Epidermal melanocyte (primary cell): ENCODE results near the gene SLC5A2.
"Not testable (repeated sequence)": the region's sequence is repeated elsewhere in the genome, so short reads cannot be mapped to it uniquely, and the experiment has no call there.

Experiments
- DNase-seq: peaks from one replicate; pipeline ENCODE4 v3.0.0; 2011; ENCODE audit warnings: low spot score; ENCODE audit not compliant: insufficient read length

SLC5A2 gene

DNA sequence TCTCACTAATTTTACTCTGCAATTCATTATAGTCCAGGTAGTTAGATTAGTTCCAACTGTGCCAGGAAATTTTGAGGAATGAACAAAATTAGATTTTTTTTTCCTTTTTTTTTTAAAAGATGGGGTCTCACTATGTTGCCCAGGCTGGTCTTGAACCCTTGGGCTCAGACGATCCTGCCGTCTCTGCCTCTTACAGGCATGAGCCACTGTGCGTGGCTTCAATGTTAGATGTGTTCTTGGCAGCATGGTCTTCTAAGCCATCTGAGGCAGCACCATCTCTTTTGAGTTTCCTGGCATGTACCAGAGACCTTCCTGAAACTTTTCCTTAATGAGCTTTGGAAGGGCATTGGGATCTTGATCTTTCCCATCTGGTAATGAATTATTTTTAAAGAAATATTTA lies 42.2 kb downstream of the SLC5A2 start:
- DNase-seq: no peak

DNA sequence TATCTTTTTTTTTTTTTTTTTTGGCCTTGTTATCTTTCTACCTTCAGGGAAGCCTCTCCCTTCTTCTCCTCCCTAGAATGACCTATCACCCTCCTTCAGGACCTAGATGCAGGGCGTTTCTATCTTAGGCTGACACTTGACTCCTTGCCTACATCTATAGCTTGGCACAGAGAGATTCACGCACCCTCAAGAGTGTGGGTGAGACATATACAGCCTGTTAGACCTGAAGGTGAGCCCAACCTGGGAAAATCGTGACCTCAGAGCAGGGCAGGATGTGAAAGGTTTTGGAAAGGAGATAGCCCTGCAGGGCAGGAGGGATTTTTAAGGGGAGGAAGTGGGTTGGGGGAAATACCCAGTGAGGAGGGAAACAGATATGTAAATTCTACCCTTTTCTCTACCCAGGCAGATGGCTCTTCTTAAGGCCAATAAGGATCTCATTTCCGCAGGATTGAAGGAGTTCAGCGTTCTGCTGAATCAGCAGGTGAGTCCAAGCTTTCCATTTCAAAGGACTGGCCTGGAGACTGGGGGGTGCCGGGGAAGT lies 44.9 kb downstream of the SLC5A2 start, which contains the start of gene AHSP:
TSS of gene AHSP (plus strand) at position 167 of the 541 bp plus-strand sequence. CDS start at position 407, 240 bp downstream.
- DNase-seq: no peak

DNA sequence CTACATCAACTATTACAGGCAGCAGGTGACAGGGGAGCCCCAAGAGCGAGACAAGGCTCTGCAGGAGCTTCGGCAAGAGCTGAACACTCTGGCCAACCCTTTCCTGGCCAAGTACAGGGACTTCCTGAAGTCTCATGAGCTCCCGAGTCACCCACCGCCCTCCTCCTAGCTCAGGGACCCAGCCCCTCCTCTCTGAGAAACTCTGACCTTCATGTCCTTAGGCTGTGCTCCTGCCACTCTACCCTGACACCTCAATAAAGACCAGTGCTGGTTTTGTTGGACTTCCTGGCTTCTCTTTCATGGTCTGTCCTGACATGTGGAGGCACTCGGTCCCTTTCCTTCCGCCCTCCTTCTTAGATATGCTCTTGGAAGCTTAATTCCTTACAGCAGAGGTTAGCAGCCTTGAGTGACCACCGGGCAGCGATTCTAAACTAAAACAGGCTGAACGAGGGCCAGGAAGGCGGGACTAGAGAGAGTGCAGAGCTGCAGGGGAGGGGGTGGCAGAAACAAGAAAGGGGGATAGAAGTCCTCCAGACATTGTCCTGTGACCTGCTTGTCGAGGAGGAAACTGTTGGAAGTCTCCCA lies 45.7 kb downstream of the SLC5A2 start:
- DNase-seq: no peak

DNA sequence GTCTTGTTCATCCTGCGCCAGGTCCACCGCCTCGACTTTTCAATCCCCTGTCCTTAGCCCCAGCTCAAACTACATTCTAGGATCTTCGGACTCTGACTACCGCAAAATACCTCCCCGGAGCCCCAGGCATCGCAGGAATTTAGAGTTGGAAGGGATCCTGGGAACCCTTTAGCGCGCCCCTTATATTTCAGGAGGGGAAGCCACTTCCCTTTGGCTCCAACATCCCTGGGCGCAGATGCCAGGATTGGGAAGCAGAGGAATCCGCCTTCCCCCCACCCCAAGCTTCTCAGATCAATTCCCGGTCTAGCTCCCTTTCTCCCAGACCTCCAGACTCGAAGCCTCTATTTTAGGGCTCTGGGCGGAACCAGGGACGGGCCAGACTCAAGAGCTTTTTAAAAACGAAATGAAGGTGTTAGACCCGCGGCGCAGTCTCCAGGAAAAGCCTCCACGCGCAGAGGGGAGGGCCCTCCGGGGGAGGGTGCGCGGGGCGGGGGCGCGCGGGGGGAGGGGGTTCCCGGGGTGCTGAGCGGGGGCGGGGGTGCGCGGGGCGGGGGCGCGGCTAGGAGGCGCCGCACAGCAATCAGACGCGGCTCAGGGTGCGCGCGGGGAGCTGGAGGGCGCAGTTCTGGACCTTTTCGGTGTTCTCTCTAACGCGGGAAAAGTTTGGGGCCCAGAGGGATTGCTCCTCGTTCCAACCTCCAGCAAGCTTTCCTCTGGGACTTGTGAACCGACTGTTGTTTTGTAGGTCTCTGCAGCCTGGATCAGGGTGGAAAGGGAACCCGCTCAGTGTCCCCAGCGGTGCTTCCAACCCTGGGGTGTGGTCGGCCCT lies 46.4 kb downstream of the SLC5A2 start:
- DNase-seq: peak; percentile 25

DNA sequence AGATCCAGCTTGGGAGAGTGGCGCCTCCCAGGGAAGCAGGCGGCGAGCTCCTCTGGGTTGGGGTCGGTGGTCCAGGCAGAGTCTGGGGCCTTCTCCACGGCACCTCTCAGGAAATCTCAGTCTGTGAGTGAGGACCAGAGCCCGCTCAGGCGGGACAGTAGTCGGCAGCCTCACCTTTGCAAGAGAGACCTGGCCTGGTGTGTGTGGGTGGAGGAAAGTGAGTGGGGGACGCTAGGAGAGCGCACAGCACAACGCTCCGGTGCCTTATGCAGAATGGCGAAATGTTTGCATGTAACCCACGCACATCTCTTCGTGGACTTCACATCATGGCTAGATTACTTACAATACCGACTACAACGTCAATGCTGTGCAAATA lies 47.0 kb downstream of the SLC5A2 start:
- DNase-seq: no peak

DNA sequence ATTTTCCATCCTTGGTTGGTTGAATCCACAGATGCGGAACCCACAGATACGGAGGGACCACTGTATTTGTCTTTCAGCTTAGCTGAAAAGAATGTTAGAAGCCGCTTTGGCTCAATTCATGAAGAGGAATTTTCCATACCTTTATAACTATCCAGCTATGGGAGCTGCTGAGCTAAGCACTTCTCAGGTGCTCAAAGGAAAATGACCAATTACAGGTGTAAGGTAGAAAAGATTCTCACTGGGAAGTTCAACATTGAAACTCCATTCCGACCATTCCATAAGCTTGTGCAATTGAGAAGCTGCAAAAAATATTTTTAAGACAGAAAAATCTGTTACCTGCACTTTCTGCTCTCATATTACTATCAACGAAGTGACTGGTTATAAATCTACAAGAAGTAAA lies 47.5 kb downstream of the SLC5A2 start:
- no peak for DNase-seq

DNA sequence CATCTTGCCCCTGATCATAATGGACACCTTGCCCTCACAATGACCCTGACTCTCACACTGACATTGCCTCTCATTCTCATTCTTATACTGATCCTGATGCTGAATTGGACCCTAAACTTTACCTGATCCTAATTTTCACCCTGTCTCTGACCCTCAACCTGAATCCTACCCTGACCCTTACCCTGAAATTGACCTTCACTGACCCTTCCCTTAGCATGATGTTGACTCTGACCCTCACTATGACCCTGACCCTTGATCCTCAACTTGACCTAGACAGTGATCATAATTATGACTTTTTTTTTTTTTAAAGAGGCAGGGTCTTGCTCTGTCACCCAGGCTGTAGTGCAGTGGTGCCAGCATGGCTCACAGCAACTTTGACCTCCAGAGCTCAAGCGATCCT lies 48.2 kb downstream of the SLC5A2 start:
- DNase-seq: no peak

DNA sequence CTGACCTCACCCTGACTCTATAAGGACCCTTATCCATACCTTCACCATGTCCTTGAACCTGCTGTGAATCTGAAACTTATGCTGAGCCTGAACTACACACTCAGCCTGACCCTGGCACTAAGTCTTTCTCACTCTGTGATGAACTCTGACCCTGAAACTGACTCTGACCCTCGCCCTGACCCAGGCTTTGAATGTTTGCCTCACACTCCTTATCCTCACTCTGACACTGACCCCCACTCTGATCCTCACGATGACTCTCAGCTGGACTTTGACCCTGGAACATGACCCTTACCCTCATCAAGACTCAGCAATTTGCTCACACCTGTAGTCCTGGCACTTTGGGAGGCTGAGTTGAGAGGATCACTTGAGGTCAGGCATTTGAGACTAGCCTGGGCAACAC lies 49.2 kb downstream of the SLC5A2 start:
- no peak for DNase-seq

DNA sequence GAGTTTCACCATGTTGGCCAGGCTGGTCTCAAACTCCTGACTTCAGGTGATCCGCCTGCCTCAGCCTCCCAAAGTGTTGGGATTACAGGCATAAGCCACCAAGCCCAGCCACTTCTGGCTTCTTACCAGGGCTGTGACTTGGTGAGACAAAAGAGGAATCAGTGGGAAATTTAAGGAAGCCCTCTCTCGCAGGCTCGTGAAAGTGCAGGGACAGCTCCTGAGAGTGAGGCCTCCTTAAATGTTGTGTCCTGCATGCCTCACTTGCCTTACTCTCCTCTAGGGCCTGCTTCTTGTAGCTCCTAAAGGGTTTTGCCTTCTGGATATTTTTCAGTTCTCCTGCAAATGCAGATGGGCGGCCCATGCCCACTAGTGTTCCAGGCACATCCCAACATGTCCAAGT lies 50.0 kb downstream of the SLC5A2 start:
- no peak for DNase-seq

DNA sequence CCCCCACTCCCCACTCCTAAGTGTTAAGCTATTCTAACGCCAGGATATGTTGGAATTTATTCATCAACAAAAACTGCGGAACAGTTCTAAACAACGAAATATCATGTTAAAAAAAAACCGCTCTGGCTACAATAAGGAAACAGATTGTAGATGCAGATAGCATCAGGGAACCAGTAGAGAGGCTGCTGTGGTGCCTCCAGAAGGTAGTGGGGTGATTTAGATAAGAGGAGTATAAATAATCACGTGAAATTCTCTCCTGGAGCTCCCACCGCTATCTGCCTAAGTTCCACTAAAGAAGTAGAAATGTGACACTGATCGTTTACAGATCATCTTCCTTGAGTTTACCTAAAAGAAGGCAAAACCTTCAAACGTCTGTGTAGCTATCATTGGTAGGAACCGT lies 52.8 kb downstream of the SLC5A2 start:
- no peak for DNase-seq

DNA sequence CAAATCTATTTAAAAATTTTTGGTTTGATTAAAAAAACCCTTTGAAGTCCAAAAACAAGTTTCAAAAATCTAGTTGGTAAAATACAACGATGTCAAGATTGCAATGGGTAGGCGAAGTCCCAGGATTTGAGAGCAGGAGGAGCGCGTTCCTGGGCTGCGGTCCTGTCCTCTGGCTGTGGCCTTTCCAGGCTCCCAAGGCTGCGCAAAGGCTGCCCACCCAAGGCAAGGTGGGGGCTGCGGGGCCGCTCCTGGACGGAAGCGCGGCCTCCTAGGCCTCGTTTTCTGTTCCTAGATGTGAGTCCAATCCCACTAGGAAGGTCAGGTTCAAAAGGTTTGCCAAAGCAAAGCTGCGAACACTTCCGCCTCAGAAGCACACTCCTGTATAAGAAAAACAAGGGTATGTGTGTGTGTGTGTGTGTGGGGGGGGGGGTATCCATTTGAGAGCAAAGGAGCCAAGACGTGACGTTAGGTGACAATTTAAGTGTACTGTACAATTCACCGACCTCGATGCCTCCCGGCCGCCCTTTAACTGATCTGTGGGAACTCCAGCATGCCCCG lies 54.0 kb downstream of the SLC5A2 start:
- no peak for DNase-seq

DNA sequence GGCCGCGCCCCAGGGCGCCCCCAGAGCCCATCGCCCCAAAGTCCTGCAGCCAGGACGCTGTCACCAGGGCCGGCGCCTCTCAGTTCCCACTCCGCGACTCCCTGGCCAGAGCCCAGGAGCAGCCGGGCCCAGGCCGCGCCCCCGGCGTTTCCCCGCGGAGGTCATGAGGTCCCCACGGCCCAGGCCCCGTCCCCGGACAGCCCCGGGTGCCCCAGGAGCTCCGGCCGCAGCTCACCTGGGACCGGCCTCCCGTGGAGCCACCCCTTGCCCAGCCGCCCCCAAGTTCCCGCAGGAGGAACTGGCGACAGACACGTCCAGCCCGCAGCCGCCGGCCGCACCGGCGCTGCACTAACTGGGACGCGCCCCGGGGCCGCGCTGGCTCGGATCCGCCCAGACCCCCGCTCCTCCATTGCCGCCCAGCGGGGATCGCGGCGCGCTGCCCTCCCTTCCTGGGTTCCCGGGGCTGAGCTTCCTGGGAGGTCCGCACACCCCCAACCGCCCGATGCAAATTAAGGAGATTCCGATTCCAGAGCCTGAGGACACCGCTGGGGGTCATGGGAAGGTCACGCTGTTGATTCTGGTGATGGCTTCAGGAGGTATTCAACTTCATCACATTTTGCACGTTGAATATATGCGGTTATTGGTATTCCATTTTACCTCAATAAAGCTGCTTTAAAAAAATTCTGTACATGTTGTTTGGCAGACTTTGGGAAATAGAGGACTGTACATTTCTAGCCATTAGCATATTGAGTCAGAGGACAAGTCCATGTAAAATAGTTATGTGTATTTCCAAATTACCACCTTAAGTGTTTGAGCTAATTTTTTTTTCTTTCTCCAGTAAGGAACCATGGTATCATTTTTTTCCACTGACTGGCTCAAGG lies 54.7 kb downstream of the SLC5A2 start:
- no peak for DNase-seq

DNA sequence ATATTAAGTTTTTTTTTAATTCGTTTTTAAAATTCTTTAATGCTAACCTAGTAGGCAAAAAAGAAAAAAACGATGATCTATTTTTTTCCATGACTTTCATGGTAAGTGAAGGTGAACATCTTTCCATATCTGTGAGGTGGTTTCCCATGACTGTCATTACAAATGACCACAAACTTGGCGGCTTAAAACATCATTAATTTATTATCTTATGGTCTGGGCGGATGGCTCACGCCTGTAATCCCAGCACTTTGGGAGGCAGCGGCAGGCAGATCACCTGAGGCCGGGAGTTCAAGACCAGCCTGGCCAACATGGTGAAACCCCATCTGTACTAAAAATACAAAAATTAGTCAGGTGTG lies 55.3 kb downstream of the SLC5A2 start:
- not testable (repeated sequence) for DNase-seq

DNA sequence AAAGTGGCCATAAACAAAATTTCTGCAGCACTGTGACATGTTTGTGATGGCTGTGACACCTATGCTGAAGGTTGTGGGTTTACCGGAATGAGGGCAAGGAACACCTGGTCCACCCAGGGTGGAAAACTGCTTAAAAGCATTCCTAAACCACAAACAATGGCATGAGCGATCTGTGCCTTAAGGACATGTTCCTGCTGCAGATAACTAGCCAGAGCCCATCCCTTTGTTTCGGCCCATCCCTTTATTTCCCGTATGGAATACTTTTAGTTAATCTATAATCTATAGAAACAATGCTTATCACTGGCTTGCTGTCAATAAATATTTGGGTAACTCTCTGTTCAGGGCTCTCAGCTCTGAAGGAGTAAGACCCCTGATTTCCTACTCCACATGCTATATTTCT lies 56.8 kb downstream of the SLC5A2 start:
- DNase-seq: not testable (repeated sequence)
